ENCODE data around the gene GBA2. TPM values are rescaled to one million over a fixed set of nuclear protein-coding genes. Genes with fewer than 3 reads are reported as not detected.
A peak's percentile ranks its signal among the peaks of the same experiment; 100 is the strongest.

The GBA2 gene
- total RNA-seq, result 50.9 to 52.1 TPM (median 51.6 TPM) in 3 replicates
- long read RNA-seq, transcript GBA2-203 (17 exons, 3,611 nt), result major isoform, 38 of 98 reads
- long read RNA-seq, partial matches to known transcripts, result 6 of 98 reads
- long read RNA-seq, other reads (novel, unspliced or antisense), result 52 of 98 reads

DNA sequence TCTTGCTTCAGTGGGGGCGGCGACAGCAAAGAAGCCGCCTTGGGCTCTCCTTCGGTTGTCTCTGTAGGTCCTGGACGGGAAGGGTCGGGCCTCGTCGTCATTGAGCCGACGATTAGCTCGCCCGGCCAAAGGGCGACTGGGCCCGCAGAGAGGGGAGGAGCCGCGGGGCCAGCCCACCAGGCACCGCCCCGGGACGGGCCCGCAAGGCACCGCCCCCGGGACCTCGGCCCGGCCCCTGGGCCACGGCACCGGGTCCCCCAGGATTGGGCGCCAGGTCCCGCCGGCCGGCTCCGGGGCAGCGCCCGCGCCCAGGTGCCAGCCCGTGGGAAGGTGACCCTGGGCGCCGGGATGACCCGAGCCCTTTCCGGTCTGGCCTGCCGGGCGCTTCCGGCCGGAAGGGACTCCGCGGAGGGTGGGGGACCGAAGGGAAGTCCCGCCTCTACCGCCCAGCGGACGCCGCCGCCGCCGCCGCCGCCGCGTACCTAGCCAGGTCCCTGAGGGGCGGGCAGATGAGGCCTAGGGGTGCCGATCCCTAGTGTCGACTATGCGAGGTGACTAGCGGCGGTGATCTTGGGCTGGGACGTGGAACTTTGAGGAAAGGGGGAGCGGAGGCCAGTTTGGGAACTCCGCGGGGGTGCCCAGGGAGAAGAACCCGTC, at the start of gene GBA2, which contains the start of gene RGP1:
GBA2 (minus strand) TSS at position 371 of the 657 bp plus-strand sequence. CDS start 524 bp downstream, outside the sequence.
RGP1 (plus strand) TSS at position 430 of the 657 bp plus-strand sequence. CDS start 469 bp downstream, outside the sequence.
- TF ChIP-seq, protein P1, sequence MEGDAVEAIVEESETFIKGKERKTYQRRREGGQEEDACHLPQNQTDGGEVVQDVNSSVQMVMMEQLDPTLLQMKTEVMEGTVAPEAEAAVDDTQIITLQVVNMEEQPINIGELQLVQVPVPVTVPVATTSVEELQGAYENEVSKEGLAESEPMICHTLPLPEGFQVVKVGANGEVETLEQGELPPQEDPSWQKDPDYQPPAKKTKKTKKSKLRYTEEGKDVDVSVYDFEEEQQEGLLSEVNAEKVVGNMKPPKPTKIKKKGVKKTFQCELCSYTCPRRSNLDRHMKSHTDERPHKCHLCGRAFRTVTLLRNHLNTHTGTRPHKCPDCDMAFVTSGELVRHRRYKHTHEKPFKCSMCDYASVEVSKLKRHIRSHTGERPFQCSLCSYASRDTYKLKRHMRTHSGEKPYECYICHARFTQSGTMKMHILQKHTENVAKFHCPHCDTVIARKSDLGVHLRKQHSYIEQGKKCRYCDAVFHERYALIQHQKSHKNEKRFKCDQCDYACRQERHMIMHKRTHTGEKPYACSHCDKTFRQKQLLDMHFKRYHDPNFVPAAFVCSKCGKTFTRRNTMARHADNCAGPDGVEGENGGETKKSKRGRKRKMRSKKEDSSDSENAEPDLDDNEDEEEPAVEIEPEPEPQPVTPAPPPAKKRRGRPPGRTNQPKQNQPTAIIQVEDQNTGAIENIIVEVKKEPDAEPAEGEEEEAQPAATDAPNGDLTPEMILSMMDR (IDR thresholded peaks at IDR 0.05), result no peak
- peak within 1 kb of the TSS; percentile 90 for H3K27ac Mint-ChIP-seq (ENCODE audit: unreplicated experiment)
- peaks cover 31% of the 10 kb centered on the region for H3K36me3 Mint-ChIP-seq (ENCODE audit: low read depth)
- H3K27me3 Mint-ChIP-seq (ENCODE audit: low read depth), result no peaks in the 10 kb centered on the region
- no peak for DNase-seq (ENCODE audit: low spot score)
- peaks cover 44% of the 10 kb centered on the region for H3K4me1 Mint-ChIP-seq (ENCODE audit: low read depth)
- H3K4me3 Mint-ChIP-seq (ENCODE audit: unreplicated experiment), result peak within 1 kb of the TSS; percentile 91
- no peaks in the 10 kb centered on the region for H3K9me3 Mint-ChIP-seq (ENCODE audit: low read depth)

DNA sequence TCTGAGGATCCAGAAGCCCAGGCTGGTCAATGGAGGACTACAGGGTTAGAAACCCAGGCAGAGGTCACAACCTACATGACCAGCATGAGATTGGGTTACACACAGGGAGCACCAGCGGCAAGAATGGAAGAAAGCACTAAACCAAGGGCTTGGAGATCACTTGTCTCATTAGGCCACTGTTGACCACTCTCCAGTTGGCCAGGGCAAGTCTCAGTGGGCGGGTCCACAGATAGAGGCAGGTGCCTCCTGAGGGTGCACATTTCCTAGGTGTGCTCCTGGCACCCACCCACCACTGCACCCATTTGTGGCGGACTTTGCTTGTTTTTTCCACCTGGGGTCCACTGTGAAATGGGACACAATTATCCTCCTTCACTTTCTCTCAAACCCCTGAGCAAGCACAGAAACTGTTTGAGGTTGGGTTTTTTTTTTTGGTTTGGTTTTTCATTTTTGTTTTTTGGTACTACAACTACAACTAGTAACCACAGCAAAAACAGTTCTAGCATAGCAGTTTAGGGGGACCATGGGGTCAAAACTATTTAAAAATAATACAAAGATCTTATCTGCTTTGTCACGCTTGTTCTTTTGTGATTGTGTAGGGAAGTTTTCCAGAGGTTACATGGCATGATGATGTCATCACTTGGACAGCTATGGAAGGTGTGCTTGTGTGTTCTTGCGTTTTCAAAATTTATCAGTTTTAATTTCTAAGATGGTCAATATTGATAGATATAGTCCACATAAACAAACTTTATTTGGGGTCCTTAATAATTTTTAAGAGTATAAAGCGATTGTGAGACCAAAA, 48.5 kb upstream of the GBA2 start:
- Mint-ChIP-seq H3K27me3 (ENCODE audit: low read depth) (no peaks in the 10 kb centered on the region), H3K27ac (ENCODE audit: unreplicated experiment) (no peak overlapping the region), H3K36me3 (ENCODE audit: low read depth) (peaks cover 20% of the 10 kb centered on the region), H3K4me3 (ENCODE audit: unreplicated experiment) (no peak overlapping the region), H3K4me1 (ENCODE audit: low read depth) (peaks cover 51% of the 10 kb centered on the region), H3K9me3 (ENCODE audit: low read depth) (no peaks in the 10 kb centered on the region)
- TF ChIP-seq, protein P1 (IDR thresholded peaks at IDR 0.05), result no peak
- no peak for DNase-seq (ENCODE audit: low spot score)

DNA sequence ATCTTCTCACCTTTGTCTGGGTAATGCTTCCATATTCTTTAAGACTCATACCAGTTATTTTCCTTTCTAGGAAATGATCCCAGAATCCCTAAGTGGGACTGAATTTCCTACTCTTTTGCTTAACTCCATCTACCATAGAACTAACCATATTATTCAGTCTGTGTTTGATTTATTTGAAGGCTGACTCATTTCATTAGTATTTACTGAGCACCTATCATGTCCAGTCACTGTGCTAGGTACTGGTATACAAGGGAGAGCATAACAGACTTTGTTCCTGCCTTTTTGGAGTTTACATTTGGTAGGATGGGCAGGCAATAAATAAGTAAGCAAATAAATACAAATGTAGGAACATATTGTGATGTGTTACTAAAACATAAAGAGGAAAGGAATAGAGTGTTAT, 46.7 kb upstream of the GBA2 start:
- TF ChIP-seq, protein P1 (IDR thresholded peaks at IDR 0.05), result no peak
- Mint-ChIP-seq H3K36me3 (ENCODE audit: low read depth) (peaks cover 7% of the 10 kb centered on the region), H3K27ac (ENCODE audit: unreplicated experiment) (no peak overlapping the region), H3K27me3 (ENCODE audit: low read depth) (no peaks in the 10 kb centered on the region), H3K4me3 (ENCODE audit: unreplicated experiment) (no peak overlapping the region), H3K9me3 (ENCODE audit: low read depth) (no peaks in the 10 kb centered on the region), H3K4me1 (ENCODE audit: low read depth) (peaks cover 56% of the 10 kb centered on the region)
- DNase-seq (ENCODE audit: low spot score), result no peak

DNA sequence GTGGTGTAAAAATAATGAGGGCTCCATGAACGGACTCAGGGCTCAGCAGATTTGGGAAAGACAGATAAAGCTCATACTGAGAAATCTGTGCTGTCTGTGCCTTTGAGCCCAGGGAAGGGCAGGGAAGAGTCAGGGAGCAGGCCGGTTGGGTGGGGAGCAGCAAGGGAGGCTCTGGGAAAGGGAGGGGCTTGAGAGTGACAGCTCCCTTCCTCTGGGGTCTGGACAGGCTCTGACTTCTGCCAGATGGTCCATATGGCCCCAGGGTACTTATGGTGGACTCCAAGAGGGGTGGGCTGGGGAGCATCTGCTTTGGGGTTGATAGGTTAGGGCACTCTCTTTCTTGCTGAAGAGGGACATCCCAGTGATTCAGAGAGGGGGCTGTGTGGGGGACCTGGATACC, 44.4 kb upstream of the GBA2 start:
- H3K36me3 Mint-ChIP-seq (ENCODE audit: low read depth), result no peaks in the 10 kb centered on the region
- H3K4me3 Mint-ChIP-seq (ENCODE audit: unreplicated experiment), result peak overlapping the region; percentile 63
- DNase-seq (ENCODE audit: low spot score), result no peak
- peaks cover 57% of the 10 kb centered on the region for H3K4me1 Mint-ChIP-seq (ENCODE audit: low read depth)
- no peaks in the 10 kb centered on the region for H3K9me3 Mint-ChIP-seq (ENCODE audit: low read depth)
- no peaks in the 10 kb centered on the region for H3K27me3 Mint-ChIP-seq (ENCODE audit: low read depth)
- TF ChIP-seq, protein P1 (IDR thresholded peaks at IDR 0.05), result no peak
- H3K27ac Mint-ChIP-seq (ENCODE audit: unreplicated experiment), result no peak overlapping the region

DNA sequence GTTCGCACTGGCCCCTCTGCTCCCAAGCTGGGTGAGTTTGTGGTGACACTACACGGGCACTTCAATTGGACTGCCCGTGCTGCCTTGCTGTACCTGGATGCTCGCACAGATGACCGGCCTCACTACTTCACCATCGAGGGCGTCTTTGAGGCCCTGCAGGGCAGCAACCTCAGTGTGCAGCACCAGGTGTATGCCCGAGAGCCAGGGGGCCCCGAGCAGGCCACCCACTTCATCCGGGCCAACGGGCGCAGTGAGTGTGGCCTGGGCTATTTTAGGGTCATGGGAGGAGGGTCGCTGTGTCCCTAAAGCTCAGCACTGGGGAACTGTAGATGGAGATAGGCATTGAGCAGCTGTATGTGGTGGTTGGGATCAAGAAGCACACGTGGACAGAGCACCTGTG, 43.8 kb upstream of the GBA2 start:
- TF ChIP-seq, protein P1 (IDR thresholded peaks at IDR 0.05), result no peak
- Mint-ChIP-seq H3K4me1 (ENCODE audit: low read depth) (peaks cover 51% of the 10 kb centered on the region), H3K27ac (ENCODE audit: unreplicated experiment) (no peak overlapping the region), H3K9me3 (ENCODE audit: low read depth) (no peaks in the 10 kb centered on the region), H3K36me3 (ENCODE audit: low read depth) (no peaks in the 10 kb centered on the region), H3K27me3 (ENCODE audit: low read depth) (no peaks in the 10 kb centered on the region), H3K4me3 (ENCODE audit: unreplicated experiment) (peak overlapping the region; percentile 63)
- DNase-seq (ENCODE audit: low spot score), result no peak

Data from chondrocyte (in vitro differentiated cells).